MM.1S (cell line): Measurements from ENCODE around the gene CLDN4.
"Not testable (repeated sequence)": the region's sequence is repeated elsewhere in the genome, so short reads cannot be mapped to it uniquely, and the experiment has no call there.

ENCODE experiments used
- EZH2 ChIP-seq: fragments of 300-600 bp; sonication (generic); optimal IDR thresholded peaks from 2 replicates; pipeline ENCODE3; 2017; ENCODE audit warnings: low read depth, mild to moderate bottlenecking, antibody characterized with exemption, low read length, mixed read lengths
- EZH2phosphoT487 ChIP-seq: fragments of 300-600 bp; sonication (generic); IDR thresholded peaks from 2 replicates; pipeline ENCODE4 v1.6.1; 2018; ENCODE audit warnings: antibody characterized with exemption, low read length
- TF ChIP-seq, protein P1 (sequence below): fragments of 300-600 bp; sonication (generic); IDR thresholded peaks from 2 replicates; pipeline ENCODE4 v1.5.1; 2016; ENCODE audit warnings: antibody characterized with exemption, low read length, mixed read lengths

DNA sequence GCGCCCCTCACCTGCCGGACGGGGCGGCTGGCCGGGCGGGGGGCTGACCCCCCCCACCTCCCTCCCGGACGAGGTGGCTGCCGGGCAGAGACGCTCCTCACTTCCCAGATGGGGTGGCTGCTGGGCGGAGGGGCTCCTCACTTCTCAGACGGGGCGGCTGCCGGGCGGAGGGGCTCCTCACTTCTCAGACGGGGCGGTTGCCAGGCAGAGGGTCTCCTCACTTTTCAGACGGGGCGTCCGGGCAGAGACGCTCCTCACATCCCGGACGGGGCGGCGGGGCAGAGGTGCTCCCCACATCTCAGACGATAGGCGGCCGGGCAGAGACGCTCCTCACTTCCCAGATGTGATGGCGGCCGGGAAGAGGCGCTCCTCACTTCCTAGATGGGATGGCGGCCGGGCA is 33.6 kb upstream of the CLDN4 start:
- TF ChIP-seq, protein P1, sequence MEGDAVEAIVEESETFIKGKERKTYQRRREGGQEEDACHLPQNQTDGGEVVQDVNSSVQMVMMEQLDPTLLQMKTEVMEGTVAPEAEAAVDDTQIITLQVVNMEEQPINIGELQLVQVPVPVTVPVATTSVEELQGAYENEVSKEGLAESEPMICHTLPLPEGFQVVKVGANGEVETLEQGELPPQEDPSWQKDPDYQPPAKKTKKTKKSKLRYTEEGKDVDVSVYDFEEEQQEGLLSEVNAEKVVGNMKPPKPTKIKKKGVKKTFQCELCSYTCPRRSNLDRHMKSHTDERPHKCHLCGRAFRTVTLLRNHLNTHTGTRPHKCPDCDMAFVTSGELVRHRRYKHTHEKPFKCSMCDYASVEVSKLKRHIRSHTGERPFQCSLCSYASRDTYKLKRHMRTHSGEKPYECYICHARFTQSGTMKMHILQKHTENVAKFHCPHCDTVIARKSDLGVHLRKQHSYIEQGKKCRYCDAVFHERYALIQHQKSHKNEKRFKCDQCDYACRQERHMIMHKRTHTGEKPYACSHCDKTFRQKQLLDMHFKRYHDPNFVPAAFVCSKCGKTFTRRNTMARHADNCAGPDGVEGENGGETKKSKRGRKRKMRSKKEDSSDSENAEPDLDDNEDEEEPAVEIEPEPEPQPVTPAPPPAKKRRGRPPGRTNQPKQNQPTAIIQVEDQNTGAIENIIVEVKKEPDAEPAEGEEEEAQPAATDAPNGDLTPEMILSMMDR = not testable (repeated sequence)
- not testable (repeated sequence) for TF ChIP-seq EZH2, EZH2phosphoT487
